HepG2 (cell line): ENCODE data around the gene MYL12B. TPM values are rescaled to one million over a fixed set of nuclear protein-coding genes. Genes with fewer than 3 reads are reported as not detected.
A peak's percentile ranks its signal among the peaks of the same experiment; 100 is the strongest.

Experiments used
- ADNP ChIP-seq: sonication (generic); formaldehyde crosslinking; IDR thresholded peaks from 2 replicates; pipeline ENCODE4 v1.4.0; 2020; ENCODE audit warnings: missing genetic modification reagents
- AGO2 ChIP-seq: fragments of 200-400 bp; formaldehyde crosslinking; optimal IDR thresholded peaks from 2 replicates; pipeline ENCODE3; 2017; ENCODE audit warnings: mild to moderate bottlenecking, low read depth, low read length, moderate library complexity
- ATAD3A ChIP-seq: sonication (generic); formaldehyde crosslinking; IDR thresholded peaks from 2 replicates; pipeline ENCODE4 v1.4.0; 2020; ENCODE audit warnings: missing genetic modification reagents
- EP300 ChIP-seq, 3 experiments: sonication (generic) in 1 of 3; formaldehyde crosslinking in 1 of 3; IDR thresholded peaks; 2 replicates each; pipeline versions ENCODE4 v1.5.1 to v1.6.1; 2011 to 2020; ENCODE audit warnings: low read depth in 2 of 3, low read length in 2 of 3, borderline replicate concordance in 1 of 3, improper control_type of control experiment in 1 of 3, mild to moderate bottlenecking in 1 of 3, missing genetic modification reagents in 1 of 3, moderate library complexity in 1 of 3
- FLYWCH1 ChIP-seq: sonication (generic); formaldehyde crosslinking; IDR thresholded peaks from 2 replicates; pipeline ENCODE4 v1.8.1; 2023; ENCODE audit warnings: mild to moderate bottlenecking, missing genetic modification reagents
- GABPA ChIP-seq, 2 experiments: IDR thresholded peaks; 2 replicates each; pipeline ENCODE4 v1.6.1; 2011 to 2016; ENCODE audit warnings: low read depth in 2 of 2, low read length in 1 of 2, missing biosample characterization in 1 of 2, missing genetic modification characterization in 1 of 2
- GATAD2A ChIP-seq: IDR thresholded peaks from 2 replicates; pipeline ENCODE4 v1.6.1; 2016
- HCFC1 ChIP-seq: fragments of 150-350 bp; IDR thresholded peaks from 2 replicates; pipeline ENCODE4 v1.6.1; 2014; ENCODE audit warnings: low read depth, low read length
- HDAC1 ChIP-seq: sonication (generic); formaldehyde crosslinking; IDR thresholded peaks from 2 replicates; pipeline ENCODE4 v1.5.1; 2020; ENCODE audit warnings: mild to moderate bottlenecking, missing genetic modification reagents
- JUN ChIP-seq: sonication (generic); formaldehyde crosslinking; IDR thresholded peaks from 2 replicates; pipeline ENCODE4 v1.4.0; 2020; ENCODE audit warnings: mild to moderate bottlenecking, missing genetic modification reagents
- KDM5A ChIP-seq: fragments of 200-600 bp; sonication (generic); IDR thresholded peaks from 2 replicates; pipeline ENCODE4 v1.7.0; 2018; ENCODE audit warnings: antibody characterized with exemption, mild to moderate bottlenecking, low read length, borderline replicate concordance
- NFYB ChIP-seq: sonication (generic); formaldehyde crosslinking; IDR thresholded peaks from 2 replicates; pipeline ENCODE4 v1.4.0; 2020; ENCODE audit warnings: missing genetic modification reagents
- NR2C2 ChIP-seq: sonication (generic); formaldehyde crosslinking; IDR thresholded peaks from 2 replicates; pipeline ENCODE4 v1.4.0; 2020; ENCODE audit warnings: missing genetic modification reagents, mild to moderate bottlenecking, moderate library complexity, borderline replicate concordance
- PHF20 ChIP-seq: sonication (generic); formaldehyde crosslinking; IDR thresholded peaks from 2 replicates; pipeline ENCODE4 v1.5.0; 2020; ENCODE audit warnings: mild to moderate bottlenecking, missing genetic modification reagents
- RARG ChIP-seq: sonication (generic); formaldehyde crosslinking; IDR thresholded peaks from 2 replicates; pipeline ENCODE4 v1.4.0; 2020; ENCODE audit warnings: low read depth, mild to moderate bottlenecking, missing genetic modification reagents
- RBFOX2 ChIP-seq: fragments of 200-400 bp; formaldehyde crosslinking; IDR thresholded peaks from 2 replicates; pipeline ENCODE4 v1.6.1; 2017; ENCODE audit warnings: low read depth, mild to moderate bottlenecking, low read length
- TARDBP ChIP-seq: sonication (generic); formaldehyde crosslinking; IDR thresholded peaks from 2 replicates; pipeline ENCODE4 v1.8.0; 2022; ENCODE audit warnings: mild to moderate bottlenecking, missing genetic modification reagents
- TOE1 ChIP-seq: sonication (generic); formaldehyde crosslinking; IDR thresholded peaks from 2 replicates; pipeline ENCODE4 v1.4.0; 2020; ENCODE audit warnings: mild to moderate bottlenecking, missing genetic modification reagents
- ZBTB7A ChIP-seq: sonication (generic); formaldehyde crosslinking; IDR thresholded peaks from 2 replicates; pipeline ENCODE4 v1.8.0; 2022; ENCODE audit warnings: mild to moderate bottlenecking, missing genetic modification reagents
- ZFYVE20 ChIP-seq: sonication (generic); formaldehyde crosslinking; IDR thresholded peaks from 2 replicates; pipeline ENCODE4 v1.8.0; 2023; ENCODE audit warnings: low read depth, mild to moderate bottlenecking, moderate library complexity, missing genetic modification reagents, borderline replicate concordance
- ZNF263 ChIP-seq: sonication (generic); formaldehyde crosslinking; IDR thresholded peaks from 2 replicates; pipeline ENCODE4 v1.4.0; 2020; ENCODE audit warnings: missing genetic modification reagents
- ZNF280B ChIP-seq: sonication (generic); formaldehyde crosslinking; IDR thresholded peaks from 2 replicates; pipeline ENCODE4 v1.5.0; 2020; ENCODE audit warnings: missing genetic modification reagents, mild to moderate bottlenecking, borderline replicate concordance
- ZNF484 ChIP-seq: sonication (generic); formaldehyde crosslinking; IDR thresholded peaks from 2 replicates; pipeline ENCODE4 v1.5.1; 2020; ENCODE audit warnings: mild to moderate bottlenecking, low read depth, missing genetic modification reagents, borderline replicate concordance
- ZNF607 ChIP-seq: sonication (generic); formaldehyde crosslinking; IDR thresholded peaks from 2 replicates; pipeline ENCODE4 v1.5.1; 2020; ENCODE audit warnings: missing genetic modification reagents, mild to moderate bottlenecking, borderline replicate concordance
- ZNF737 ChIP-seq: sonication (generic); formaldehyde crosslinking; IDR thresholded peaks from 2 replicates; pipeline ENCODE4 v1.5.0; 2020; ENCODE audit warnings: missing genetic modification reagents, mild to moderate bottlenecking, borderline replicate concordance
- ZSCAN21 ChIP-seq: sonication (generic); formaldehyde crosslinking; IDR thresholded peaks from 2 replicates; pipeline ENCODE4 v1.8.0; 2022; ENCODE audit warnings: mild to moderate bottlenecking, missing genetic modification reagents, moderate library complexity, borderline replicate concordance
- polyA plus RNA-seq, 8 experiments: library from polyadenylated mRNA; depleted of rRNA in 3 of 8; stranded (reverse) in 7 of 8; unstranded in 1 of 8; fragments of >200 nt; fragmentation: Illumina TruSeq in 4 of 8; extraction: Trizol in 4 of 8; gene quantifications; 2 replicates each; pipeline versions ENCODE4 v1.2.1 to v1.2.3, GENCODE V29; 2011 to 2016; ENCODE audit warnings: low read depth in 4 of 8, missing spikeins in 1 of 8, mixed read lengths in 1 of 8; ENCODE audit not compliant: insufficient read depth in 1 of 8
- total RNA-seq, 5 experiments: library from RNA; depleted of rRNA; stranded (reverse); fragments of >200 nt; fragmentation: Illumina TruSeq; extraction: Trizol; gene quantifications; 2 replicates each; pipeline ENCODE4 v1.2.3, GENCODE V29; 2016; ENCODE audit warnings: low read depth in 1 of 5
- TF ChIP-seq, protein P1 (sequence below), 2 experiments: sonication (generic) in 1 of 2; formaldehyde crosslinking in 1 of 2; IDR thresholded peaks; 2 replicates each; pipeline versions ENCODE4 v1.4.0 to v1.6.1; 2018 to 2020; ENCODE audit warnings: missing genetic modification reagents in 2 of 2, borderline replicate concordance in 1 of 2, low read depth in 1 of 2, mild to moderate bottlenecking in 1 of 2, missing biosample characterization in 1 of 2

Gene MYL12B
- total and polyA plus RNA-seq, 2 of the 13 experiments (the other 11 are each of a cell fraction or from before 2014, with no cell fraction given): 265 to 340 TPM

DNA sequence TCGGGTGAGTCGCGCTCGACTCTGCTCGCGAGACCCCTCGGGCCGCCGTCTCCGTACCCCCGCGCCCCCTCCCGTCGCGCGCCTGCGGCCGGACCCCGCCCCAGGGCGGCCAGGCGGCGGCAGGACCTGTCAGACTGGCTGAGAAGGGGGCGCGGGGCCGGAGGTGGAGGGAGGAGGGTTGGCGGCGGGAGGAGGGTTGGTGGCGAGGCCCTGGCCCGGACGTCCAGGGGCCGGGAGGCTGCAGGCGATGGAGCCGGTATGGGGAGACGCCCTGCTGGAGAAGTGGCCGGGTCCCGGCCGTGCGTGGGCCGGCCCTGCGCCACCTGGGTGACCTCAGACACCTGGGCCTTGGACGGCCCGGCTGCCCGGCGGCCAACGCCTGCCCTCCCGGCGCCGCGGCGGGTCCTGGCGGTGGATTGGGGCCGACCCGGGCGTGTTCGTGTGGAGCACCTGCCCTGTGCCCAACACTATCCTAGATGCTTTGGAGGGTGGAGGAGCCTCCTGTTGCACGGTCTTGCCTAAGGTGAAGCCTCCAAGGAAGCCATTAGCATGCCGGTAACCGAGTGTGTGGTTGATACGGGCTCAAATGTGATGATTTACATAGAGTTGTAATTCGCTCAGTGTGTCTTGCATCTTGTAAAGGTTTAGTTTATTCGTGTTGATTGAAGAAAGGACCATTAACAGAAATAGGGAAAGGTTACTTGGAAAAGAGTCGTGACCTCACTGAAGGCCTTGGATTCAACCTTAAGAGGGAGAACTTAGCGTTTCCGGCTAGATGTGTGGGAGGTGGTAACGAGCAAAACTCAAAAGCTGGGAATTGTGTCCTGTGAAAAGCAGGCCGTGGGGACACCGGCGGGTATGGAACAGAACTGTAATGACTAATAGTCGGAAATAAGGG is 550 bp downstream of the MYL12B start (continued):
- no peak for TF ChIP-seq NFYB (CRISPR knock-in tag)
- TF ChIP-seq, protein P1, sequence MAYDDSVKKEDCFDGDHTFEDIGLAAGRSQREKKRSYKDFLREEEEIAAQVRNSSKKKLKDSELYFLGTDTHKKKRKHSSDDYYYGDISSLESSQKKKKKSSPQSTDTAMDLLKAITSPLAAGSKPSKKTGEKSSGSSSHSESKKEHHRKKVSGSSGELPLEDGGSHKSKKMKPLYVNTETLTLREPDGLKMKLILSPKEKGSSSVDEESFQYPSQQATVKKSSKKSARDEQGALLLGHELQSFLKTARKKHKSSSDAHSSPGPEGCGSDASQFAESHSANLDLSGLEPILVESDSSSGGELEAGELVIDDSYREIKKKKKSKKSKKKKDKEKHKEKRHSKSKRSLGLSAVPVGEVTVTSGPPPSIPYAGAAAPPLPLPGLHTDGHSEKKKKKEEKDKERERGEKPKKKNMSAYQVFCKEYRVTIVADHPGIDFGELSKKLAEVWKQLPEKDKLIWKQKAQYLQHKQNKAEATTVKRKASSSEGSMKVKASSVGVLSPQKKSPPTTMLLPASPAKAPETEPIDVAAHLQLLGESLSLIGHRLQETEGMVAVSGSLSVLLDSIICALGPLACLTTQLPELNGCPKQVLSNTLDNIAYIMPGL (CRISPR knock-in tag; IDR thresholded peaks at IDR 0.05; ENCODE audit: borderline replicate concordance in 1 of 2, low read depth in 1 of 2): peak in 1 of 2 experiments; percentile 17; a peak in 1 of 4 replicates
- TF ChIP-seq ADNP: no peak
- TF ChIP-seq JUN (CRISPR knock-in tag): no peak
- peak; percentile 62; the same call in 1 of the 2 replicates for TF ChIP-seq ZNF263 (CRISPR knock-in tag)
- TF ChIP-seq AGO2: peak; percentile 81
- TF ChIP-seq ZNF737: no peak
- TF ChIP-seq KDM5A: peak; percentile 52; the same call in 1 of the 2 replicates
- TF ChIP-seq EP300 (IDR thresholded peaks at IDR 0.05; ENCODE audit: low read depth in 2 of 2, low read length in 2 of 2): no peak
- TF ChIP-seq EP300 (CRISPR knock-in tag; IDR thresholded peaks at IDR 0.05; ENCODE audit: borderline replicate concordance): no peak
- no peak for TF ChIP-seq ZNF280B
- 0 out of 2 replicates have a peak, but pooled peaks have one; percentile 28 for TF ChIP-seq RARG (CRISPR knock-in tag)
- no peak for TF ChIP-seq ZFYVE20 (CRISPR knock-in tag)
- no peak for TF ChIP-seq NR2C2
- peak; percentile 80 for TF ChIP-seq RBFOX2
- TF ChIP-seq TARDBP (CRISPR knock-in tag): 0 out of 2 replicates have a peak, but pooled peaks have one; percentile 9
- TF ChIP-seq HCFC1: no peak
- TF ChIP-seq GABPA (IDR thresholded peaks at IDR 0.05; ENCODE audit: low read depth, low read length): no peak
- no peak for TF ChIP-seq GABPA (CRISPR knock-in tag; IDR thresholded peaks at IDR 0.05; ENCODE audit: low read depth)
- TF ChIP-seq TOE1 (CRISPR knock-in tag): no peak
- TF ChIP-seq FLYWCH1: no peak
- no peak for TF ChIP-seq GATAD2A (CRISPR knock-in tag)
- no peak for TF ChIP-seq ZBTB7A (CRISPR knock-in tag)
- no peak for TF ChIP-seq ZNF484 (CRISPR knock-in tag)
- no peak for TF ChIP-seq ATAD3A
- no peak for TF ChIP-seq HDAC1
- TF ChIP-seq ZSCAN21 (CRISPR knock-in tag): peak; percentile 36; the same call in 1 of the 2 replicates
- TF ChIP-seq ZNF607 (CRISPR knock-in tag): peak; percentile 38; the same call in 1 of the 2 replicates
- no peak for TF ChIP-seq PHF20 (CRISPR knock-in tag)
